ENCODE results near the gene FOXC1.

Gene FOXC1

DNA sequence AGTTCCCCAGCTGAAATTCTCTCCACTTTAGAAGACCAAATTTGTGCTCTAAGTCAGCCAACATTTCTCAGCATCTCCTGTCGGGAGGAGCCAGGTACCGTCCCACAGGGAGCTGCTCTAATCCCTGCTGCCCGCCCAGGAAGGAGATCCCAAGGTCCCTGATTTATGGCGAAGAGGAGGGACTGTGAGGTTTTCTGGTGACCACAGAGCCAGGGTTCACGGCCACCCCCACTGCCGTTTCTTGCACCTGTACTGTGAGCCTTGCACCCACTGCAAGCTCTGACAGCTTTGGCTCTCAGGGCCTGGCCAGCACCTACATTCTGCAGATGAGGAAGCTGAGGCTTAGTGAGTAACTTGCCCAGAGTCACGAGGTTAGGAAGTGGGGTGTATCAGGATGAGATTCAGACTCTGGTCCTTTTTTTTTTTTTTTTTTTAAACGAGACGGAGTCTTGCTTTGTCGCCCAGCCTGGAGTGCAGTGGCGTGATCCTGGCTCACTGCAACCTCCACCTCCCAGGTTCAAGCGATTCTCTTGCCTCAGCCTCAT is 34.9 kb downstream of the FOXC1 start:
- Histone ChIP-seq H3K27me3 (replicated peaks; ENCODE audit: control insufficient read depth, insufficient read depth, low read length) (no peaks in the 10 kb centered on the region), H3K4me3 (replicated peaks; ENCODE audit: low read depth, low read length) (no peak overlapping the region), H3K36me3 (ENCODE audit: control insufficient read depth, insufficient read depth, low read length) (no peaks in the 10 kb centered on the region)
- TF ChIP-seq, protein P1, sequence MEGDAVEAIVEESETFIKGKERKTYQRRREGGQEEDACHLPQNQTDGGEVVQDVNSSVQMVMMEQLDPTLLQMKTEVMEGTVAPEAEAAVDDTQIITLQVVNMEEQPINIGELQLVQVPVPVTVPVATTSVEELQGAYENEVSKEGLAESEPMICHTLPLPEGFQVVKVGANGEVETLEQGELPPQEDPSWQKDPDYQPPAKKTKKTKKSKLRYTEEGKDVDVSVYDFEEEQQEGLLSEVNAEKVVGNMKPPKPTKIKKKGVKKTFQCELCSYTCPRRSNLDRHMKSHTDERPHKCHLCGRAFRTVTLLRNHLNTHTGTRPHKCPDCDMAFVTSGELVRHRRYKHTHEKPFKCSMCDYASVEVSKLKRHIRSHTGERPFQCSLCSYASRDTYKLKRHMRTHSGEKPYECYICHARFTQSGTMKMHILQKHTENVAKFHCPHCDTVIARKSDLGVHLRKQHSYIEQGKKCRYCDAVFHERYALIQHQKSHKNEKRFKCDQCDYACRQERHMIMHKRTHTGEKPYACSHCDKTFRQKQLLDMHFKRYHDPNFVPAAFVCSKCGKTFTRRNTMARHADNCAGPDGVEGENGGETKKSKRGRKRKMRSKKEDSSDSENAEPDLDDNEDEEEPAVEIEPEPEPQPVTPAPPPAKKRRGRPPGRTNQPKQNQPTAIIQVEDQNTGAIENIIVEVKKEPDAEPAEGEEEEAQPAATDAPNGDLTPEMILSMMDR (IDR thresholded peaks at IDR 0.05; ENCODE audit: insufficient read depth, low read length, poor library complexity, severe bottlenecking): no peak
- DNase-seq (ENCODE audit: extremely low read depth, insufficient read length): no peak

DNA sequence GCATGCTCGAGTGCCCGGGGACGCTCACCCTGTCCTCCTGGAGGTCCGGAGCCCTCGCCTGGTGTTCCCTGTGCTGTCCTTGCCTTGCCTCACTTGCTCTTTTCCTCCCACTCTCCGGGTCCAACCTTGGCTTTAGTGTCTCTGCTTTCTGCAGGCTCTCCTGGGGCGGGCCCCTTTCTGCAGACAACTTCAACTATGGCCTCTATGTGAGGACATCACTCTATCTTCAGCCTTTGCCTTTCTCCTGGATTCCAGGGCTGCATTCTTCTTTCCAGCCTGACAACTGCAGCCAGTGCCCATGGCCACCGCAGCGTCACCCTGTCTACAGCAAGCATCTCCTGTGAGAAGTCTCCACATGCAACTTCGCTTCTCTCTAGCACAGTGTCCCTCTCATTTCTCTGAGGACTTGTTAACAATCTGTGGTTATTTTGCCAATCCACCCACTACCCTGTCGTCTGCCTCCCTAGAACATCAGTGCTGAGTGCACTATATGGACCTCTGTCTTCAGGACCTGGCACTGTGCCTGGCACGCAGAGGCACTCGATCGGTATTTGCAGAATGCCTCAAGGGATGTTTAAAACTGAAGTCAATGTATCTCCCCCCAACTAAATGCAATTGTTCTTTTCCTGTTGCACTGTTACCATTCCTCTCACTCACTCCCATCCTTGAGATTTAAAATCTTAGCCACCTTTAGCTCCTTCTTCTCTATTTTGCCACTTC is 35.9 kb downstream of the FOXC1 start:
- H3K4me3 ChIP-seq (replicated peaks; ENCODE audit: low read depth, low read length): no peak overlapping the region
- TF ChIP-seq, protein P1 (IDR thresholded peaks at IDR 0.05; ENCODE audit: insufficient read depth, low read length, poor library complexity, severe bottlenecking): no peak
- no peaks in the 10 kb centered on the region for H3K27me3 ChIP-seq (replicated peaks; ENCODE audit: control insufficient read depth, insufficient read depth, low read length)
- DNase-seq (ENCODE audit: extremely low read depth, insufficient read length): no peak
- no peaks in the 10 kb centered on the region; the same call in 1 of the 2 replicates for H3K36me3 ChIP-seq (ENCODE audit: control insufficient read depth, insufficient read depth, low read length)

DNA sequence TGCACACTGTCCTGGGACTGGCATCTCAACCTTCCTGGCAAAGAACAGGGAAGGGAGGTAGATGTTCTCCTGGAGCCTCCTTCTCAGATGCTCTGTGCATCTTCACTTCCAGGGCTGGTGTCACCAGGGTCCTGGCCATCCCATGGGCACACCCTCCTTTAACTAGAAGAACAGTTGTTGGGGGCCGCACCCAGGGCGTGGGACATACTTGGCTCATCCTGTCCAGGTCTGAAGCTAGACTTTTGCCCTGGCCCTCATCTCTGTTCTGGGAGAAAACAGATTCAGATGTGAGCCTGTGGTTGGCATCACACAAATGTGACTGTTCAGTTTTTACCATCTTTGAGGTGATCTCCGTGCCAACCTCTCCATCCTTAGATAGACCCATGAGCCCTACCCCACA is 41.6 kb downstream of the FOXC1 start:
- Histone ChIP-seq H3K4me3 (replicated peaks; ENCODE audit: low read depth, low read length) (no peak overlapping the region), H3K36me3 (ENCODE audit: control insufficient read depth, insufficient read depth, low read length) (no peaks in the 10 kb centered on the region; the same call in 1 of the 2 replicates), H3K27me3 (replicated peaks; ENCODE audit: control insufficient read depth, insufficient read depth, low read length) (no peaks in the 10 kb centered on the region)
- TF ChIP-seq, protein P1 (IDR thresholded peaks at IDR 0.05; ENCODE audit: insufficient read depth, low read length, poor library complexity, severe bottlenecking): no peak
- DNase-seq (ENCODE audit: extremely low read depth, insufficient read length): no peak

DNA sequence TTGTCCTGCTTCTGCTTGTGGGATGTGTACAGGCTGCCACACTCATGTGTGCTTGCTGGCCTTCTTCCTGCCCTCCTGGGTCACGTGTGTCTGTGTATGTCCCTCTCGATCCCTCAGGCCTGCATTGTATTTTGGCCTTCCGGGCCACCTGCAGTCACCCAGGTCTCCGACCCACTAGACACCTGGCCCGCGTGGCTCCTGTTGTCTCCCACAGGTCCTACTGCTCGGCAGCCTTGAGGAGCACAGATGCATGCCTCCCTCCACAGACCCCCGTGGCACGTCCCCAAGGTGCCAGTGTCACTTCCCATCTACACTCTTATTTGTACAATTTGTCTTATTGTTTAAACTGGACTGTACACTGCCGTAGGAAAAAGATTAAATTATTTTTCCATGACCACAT is 43.1 kb downstream of the FOXC1 start:
- Histone ChIP-seq H3K36me3 (ENCODE audit: control insufficient read depth, insufficient read depth, low read length) (no peaks in the 10 kb centered on the region; the same call in 1 of the 2 replicates), H3K27me3 (replicated peaks; ENCODE audit: control insufficient read depth, insufficient read depth, low read length) (no peaks in the 10 kb centered on the region), H3K4me3 (replicated peaks; ENCODE audit: low read depth, low read length) (no peak overlapping the region)
- TF ChIP-seq, protein P1 (IDR thresholded peaks at IDR 0.05; ENCODE audit: insufficient read depth, low read length, poor library complexity, severe bottlenecking): no peak
- DNase-seq (ENCODE audit: extremely low read depth, insufficient read length): no peak

DNA sequence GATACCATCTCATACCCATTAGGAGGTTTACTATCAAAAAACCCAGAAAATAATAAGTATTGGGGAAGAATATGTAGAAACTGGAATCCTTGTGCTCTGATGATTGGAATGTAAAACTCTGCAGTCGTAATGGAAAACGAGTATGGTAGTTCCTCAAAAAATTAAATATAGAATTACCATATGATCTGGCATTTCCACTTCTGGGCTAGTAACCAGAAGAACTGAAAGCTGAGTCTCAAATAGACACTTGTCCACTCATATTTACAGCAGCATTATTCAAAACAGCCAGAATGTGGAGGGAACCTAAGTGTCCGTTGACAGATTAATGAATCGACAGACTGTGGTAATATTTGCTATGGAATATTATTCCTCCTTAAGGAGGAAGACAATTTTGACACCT is 44.3 kb downstream of the FOXC1 start:
- no peak overlapping the region for H3K4me3 ChIP-seq (replicated peaks; ENCODE audit: low read depth, low read length)
- DNase-seq (ENCODE audit: extremely low read depth, insufficient read length): no peak
- no peaks in the 10 kb centered on the region for H3K27me3 ChIP-seq (replicated peaks; ENCODE audit: control insufficient read depth, insufficient read depth, low read length)
- no peaks in the 10 kb centered on the region; the same call in 1 of the 2 replicates for H3K36me3 ChIP-seq (ENCODE audit: control insufficient read depth, insufficient read depth, low read length)
- TF ChIP-seq, protein P1 (IDR thresholded peaks at IDR 0.05; ENCODE audit: insufficient read depth, low read length, poor library complexity, severe bottlenecking): no peak
